ENCODE measurements around the gene SHF.

Gene SHF

DNA sequence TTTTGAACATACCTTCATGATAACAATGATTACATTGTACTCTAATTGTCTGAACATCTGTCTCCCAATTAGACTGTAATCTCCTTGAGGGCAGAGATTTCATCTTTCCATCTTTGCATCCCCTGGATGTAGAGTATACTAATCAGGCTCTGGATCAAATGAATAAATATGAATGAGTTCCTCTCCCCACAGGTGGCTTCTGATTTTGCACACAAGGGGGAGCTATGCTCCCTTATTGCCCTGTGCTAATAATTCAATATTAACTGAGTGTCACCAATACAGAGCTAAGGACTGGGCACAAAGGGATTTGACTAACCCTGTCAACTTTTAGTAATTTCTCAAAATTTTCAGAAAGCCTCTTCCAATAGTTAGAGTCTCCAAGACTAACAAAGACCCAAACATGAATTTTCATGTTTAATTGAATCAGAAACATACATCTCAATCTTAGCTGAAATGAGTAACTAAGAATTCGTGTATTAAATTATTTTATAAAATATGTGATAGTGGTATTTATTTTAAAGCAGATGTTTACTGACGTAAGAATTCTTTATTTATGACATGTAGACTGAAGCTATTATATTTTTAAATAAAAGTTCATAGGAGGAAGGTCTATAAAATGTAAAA, 61.1 kb downstream of the SHF start:
- peak; percentile 51 for DNase-seq (ENCODE audit: low spot score)

DNA sequence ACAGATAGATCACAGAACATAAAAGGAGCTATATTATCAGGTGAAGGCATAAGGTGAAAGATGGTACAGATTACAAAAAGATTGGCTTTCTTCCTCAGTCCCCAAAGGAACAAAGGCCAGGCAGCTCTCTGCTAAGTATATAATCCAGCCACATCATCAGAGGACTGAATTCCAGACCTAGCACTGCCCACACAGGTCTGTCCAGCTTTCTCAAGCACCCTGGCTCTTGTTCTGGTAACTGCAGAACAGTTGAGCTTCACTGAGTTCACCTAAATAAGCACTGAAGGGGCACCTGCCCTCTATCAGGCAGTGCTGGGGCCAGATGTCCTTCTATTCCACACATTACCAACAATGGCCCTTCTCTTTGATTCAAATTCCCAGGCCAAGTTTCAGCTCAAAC, 64.4 kb downstream of the SHF start:
- no peak for DNase-seq (ENCODE audit: low spot score)

DNA sequence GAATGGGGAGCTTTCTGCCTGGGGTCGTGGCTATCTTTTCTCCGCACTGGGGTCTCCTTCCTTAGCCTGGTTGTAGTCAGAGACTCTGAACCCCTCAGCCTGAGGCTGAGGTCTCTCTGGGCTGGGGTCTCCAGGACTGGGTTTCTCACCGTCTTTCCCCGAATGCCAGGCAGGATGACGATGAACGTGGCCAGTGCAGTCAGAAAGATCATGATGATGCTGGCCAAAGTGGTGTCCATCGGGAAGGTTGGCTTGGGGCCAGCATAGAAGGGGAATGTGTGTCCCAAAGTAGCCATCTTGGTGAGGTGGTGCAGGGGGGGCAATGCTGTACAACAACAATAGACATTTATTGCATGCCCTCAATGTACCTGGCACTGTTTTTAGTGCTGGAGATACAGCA, 65.0 kb downstream of the SHF start:
- DNase-seq (ENCODE audit: low spot score) = no peak

GRCh38 chr15:45121706-45122417, 65.9 kb downstream of the SHF start:
- peak; percentile 90 for DNase-seq (ENCODE audit: low spot score)

GRCh38 chr15:45121020-45121419, 66.7 kb downstream of the SHF start:
- DNase-seq (ENCODE audit: low spot score) = no peak

- DNase-seq (ENCODE audit: low spot score) = no peak
These were observed 67.4 kb downstream of the SHF start for GRCh38 chr15:45120081-45120972.

GRCh38 chr15:45118996-45119395, 68.8 kb downstream of the SHF start:
- no peak for DNase-seq (ENCODE audit: low spot score)

GRCh38 chr15:45118131-45118588, 69.6 kb downstream of the SHF start:
- DNase-seq (ENCODE audit: low spot score) = peak; percentile 97

- DNase-seq (ENCODE audit: low spot score) = no peak
These were observed 70.2 kb downstream of the SHF start for GRCh38 chr15:45117308-45118130.

Measured in GM03348 (cell line).